HEK293T (cell line): Measurements from ENCODE around the gene ASB14.

Experiments used
- ELF4 ChIP-seq: fragments of 450-650 bp; IDR thresholded peaks from 2 replicates; pipeline ENCODE4 v1.6.1; 2017; ENCODE audit warnings: antibody characterized with exemption
- L3MBTL2 ChIP-seq: fragments of 450-650 bp; conservative IDR thresholded peaks from 2 replicates; pipeline ENCODE4 v1.6.1; 2016; ENCODE audit warnings: mild to moderate bottlenecking
- NFRKB ChIP-seq: fragments of 450-650 bp; IDR thresholded peaks from 2 replicates; pipeline ENCODE4 v1.6.1; 2016; ENCODE audit warnings: mild to moderate bottlenecking, moderate library complexity
- SP1 ChIP-seq: fragments of 450-650 bp; IDR thresholded peaks from 2 replicates; pipeline ENCODE4 v1.6.1; 2017
- SUZ12 ChIP-seq: fragments of 450-650 bp; IDR thresholded peaks from 2 replicates; pipeline ENCODE4 v1.6.1; 2016; ENCODE audit warnings: mild to moderate bottlenecking
- TARDBP ChIP-seq: fragments of 450-650 bp; IDR thresholded peaks from 2 replicates; pipeline ENCODE4 v1.6.1; 2016

DNA sequence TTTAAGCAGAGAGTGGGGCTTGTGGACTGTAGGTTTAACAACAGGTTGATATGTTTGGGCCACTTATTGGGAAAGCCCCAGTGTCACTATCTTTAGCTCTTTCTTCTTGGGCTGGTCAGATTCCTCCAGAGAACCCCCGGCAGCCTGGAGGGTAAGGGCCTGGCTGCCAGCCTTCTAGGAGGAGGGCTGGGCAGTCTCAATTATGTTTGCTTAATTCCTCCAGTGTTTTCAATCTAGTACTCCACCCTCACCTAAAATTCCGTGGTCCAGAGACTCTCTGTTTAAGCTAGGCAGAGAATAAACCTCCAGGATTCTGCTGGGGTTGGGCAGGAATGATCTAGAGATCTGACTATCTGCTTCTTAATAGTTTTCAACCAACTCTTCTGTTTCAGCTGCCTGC, 5.3 kb downstream of the ASB14 start:
- TF ChIP-seq ELF4 (no peak), SUZ12 (no peak), SP1 (no peak), L3MBTL2 (no peak), TARDBP (no peak), NFRKB (no peak)
